ENCODE results near the gene PCDHB10.
"Not testable (repeated sequence)": the region's sequence is repeated elsewhere in the genome, so short reads cannot be mapped to it uniquely, and the experiment has no call there.

Gene PCDHB10

DNA sequence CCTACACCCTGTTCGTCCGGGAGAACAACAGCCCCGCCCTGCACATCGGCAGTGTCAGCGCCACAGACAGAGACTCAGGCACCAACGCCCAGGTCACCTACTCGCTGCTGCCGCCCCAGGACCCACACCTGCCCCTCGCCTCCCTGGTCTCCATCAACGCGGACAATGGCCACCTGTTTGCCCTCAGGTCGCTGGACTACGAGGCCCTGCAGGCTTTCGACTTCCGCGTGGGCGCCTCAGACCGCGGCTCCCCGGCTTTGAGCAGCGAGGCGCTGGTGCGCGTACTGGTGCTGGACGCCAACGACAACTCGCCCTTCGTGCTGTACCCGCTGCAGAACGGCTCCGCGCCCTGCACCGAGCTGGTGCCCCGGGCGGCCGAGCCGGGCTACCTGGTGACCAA lies 3.5 kb upstream of the PCDHB10 start:
- DNase-seq, result not testable (repeated sequence)

DNA sequence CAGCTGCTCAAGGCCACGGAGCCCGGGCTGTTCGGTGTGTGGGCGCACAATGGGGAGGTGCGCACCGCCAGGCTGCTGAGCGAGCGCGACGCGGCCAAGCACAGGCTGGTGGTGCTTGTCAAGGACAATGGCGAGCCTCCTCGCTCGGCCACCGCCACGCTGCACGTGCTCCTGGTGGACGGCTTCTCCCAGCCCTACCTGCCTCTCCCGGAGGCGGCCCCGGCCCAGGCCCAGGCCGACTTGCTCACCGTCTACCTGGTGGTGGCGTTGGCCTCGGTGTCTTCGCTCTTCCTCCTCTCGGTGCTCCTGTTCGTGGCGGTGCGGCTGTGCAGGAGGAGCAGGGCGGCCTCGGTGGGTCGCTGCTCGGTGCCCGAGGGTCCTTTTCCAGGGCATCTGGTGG lies 3.0 kb upstream of the PCDHB10 start:
- DNase-seq, result not testable (repeated sequence)

DNA sequence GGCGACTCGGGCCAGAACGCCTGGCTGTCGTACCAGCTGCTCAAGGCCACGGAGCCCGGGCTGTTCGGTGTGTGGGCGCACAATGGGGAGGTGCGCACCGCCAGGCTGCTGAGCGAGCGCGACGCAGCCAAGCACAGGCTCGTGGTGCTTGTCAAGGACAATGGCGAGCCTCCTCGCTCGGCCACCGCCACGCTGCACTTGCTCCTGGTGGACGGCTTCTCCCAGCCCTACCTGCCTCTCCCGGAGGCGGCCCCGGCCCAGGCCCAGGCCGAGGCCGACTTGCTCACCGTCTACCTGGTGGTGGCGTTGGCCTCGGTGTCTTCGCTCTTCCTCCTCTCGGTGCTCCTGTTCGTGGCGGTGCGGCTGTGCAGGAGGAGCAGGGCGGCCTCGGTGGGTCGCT lies 2.2 kb downstream of the PCDHB10 start:
- not testable (repeated sequence) for DNase-seq

DNA sequence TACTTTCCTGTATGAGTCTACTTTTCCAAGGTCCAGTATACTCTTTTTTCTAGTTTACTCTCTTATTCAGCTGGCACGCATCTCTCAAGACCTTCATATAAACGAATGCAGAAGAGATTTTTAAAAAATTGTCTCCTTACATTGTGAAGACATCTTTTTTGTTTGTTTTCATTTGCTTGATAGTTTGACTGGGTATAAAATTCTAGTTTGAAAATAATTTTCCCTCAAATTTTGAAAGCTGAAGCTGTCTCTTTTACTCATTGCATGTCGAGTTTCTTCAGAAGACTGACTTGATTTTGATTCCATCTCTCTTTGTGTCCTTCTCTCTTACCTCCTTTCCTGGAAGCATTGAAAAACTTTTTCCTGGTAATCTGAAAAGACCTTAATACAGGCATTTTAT lies 4.2 kb downstream of the PCDHB10 start:
- DNase-seq, result no peak

DNA sequence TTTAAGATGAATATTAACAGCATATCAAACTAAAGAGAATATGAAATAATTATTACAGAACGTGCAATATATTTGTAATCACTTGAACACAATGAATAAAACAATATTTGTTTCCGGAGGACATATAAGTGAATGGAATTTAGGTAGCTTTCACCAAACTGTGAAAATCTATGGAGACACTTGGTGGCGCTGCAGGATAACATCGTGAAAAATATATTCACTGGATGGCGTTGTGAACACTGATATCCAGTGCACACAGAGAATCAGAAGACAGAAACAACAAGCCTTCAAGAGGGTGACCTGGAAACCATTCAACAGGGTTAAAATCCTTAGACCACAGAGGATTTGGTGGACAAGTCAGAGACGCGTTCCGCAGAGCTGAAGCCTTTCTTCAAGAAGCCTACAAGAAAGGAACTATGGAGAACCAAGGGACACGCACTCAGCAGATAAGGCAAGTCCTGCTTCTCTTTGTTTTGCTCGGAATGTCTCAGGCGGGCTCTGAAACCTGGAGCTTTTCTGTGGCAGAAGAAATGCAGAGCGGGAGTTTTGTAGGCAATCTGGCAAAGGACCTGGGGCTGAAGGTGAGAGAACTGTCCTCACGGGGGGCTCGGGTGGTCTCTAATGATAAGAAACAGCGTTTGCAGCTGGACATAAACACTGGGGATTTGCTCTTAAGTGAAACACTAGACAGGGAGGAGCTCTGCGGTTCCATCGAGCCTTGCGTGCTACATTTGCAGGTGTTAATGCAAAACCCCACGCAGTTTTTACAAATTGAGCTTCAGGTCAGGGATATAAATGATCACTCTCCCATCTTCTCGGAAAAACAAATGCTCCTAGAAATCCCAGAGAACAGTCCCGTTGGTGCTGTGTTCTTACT lies 7.4 kb downstream of the PCDHB10 start, which contains the start of gene PCDHB11:
TSS of gene PCDHB11 (plus strand) at position 269 of the 877 bp plus-strand sequence. CDS start at position 417, 148 bp downstream.
- DNase-seq, result no peak

DNA sequence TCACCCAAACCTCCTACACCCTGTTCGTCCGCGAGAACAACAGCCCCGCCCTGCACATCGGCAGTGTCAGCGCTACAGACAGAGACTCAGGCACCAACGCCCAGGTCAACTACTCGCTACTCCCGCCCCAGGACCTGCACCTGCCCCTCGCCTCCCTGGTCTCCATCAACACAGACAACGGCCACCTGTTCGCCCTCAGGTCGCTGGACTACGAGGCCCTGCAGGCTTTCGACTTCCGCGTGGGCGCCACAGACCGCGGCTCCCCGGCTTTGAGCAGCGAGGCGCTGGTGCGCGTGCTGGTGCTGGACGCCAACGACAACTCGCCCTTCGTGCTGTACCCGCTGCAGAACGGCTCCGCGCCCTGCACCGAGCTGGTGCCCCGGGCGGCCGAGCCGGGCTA lies 9.0 kb downstream of the PCDHB10 start:
- DNase-seq, result not testable (repeated sequence)

DNA sequence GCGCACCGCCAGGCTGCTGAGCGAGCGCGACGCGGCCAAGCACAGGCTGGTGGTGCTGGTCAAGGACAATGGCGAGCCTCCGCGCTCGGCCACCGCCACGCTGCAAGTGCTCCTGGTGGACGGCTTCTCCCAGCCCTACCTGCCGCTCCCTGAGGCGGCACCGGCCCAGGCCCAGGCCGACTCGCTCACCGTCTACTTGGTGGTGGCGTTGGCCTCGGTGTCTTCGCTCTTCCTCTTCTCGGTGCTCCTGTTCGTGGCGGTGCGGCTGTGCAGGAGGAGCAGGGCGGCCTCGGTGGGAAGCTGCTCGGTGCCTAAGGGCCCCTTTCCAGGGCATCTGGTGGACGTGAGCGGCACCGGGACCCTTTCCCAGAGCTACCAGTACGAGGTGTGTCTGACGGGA lies 9.5 kb downstream of the PCDHB10 start:
- not testable (repeated sequence) for DNase-seq

DNA sequence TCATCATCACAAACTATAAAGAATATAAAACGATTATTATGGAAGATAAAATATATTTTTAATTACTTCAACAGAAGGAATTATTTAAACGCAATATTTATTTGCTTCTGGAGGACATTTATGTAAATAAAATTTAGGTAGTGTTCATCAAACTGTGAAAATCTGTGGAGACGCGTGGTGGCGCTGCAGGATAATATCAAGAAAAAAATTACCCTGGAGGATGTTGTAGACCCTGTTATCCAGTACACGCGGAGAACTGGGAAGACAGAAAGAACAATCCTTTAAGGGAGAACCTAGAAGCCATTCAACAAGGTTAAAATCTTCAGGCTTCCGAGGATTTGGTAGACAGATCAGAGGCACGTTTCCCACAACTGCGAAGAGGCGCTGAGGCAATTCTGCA lies 16.3 kb downstream of the PCDHB10 start, which contains the start of gene PCDHB12:
TSS of gene PCDHB12 (plus strand) at position 242 of the 400 bp plus-strand sequence. CDS start 189 bp downstream, outside the sequence.
- DNase-seq, result no peak

DNA sequence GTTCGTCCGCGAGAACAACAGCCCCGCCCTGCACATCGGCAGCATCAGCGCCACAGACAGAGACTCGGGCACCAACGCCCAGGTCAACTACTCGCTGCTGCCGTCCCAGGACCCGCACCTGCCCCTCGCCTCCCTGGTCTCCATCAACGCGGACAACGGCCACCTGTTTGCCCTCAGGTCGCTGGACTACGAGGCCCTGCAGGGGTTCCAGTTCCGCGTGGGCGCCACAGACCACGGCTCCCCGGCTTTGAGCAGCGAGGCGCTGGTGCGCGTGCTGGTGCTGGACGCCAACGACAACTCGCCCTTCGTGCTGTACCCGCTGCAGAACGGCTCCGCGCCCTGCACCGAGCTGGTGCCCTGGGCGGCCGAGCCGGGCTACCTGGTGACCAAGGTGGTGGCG lies 18.1 kb downstream of the PCDHB10 start:
- DNase-seq, result not testable (repeated sequence)

DNA sequence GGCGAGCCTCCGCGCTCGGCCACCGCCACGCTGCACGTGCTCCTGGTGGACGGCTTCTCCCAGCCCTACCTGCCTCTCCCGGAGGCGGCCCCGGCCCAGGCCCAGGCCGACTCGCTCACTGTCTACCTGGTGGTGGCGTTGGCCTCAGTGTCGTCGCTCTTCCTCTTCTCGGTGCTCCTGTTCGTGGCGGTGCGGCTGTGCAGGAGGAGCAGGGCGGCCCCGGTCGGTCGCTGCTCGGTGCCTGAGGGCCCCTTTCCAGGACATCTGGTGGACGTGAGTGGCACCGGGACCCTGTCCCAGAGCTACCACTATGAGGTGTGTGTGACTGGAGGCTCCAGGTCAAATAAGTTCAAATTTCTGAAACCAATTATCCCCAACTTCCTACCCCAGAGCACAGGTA lies 18.7 kb downstream of the PCDHB10 start:
- DNase-seq, result not testable (repeated sequence)

DNA sequence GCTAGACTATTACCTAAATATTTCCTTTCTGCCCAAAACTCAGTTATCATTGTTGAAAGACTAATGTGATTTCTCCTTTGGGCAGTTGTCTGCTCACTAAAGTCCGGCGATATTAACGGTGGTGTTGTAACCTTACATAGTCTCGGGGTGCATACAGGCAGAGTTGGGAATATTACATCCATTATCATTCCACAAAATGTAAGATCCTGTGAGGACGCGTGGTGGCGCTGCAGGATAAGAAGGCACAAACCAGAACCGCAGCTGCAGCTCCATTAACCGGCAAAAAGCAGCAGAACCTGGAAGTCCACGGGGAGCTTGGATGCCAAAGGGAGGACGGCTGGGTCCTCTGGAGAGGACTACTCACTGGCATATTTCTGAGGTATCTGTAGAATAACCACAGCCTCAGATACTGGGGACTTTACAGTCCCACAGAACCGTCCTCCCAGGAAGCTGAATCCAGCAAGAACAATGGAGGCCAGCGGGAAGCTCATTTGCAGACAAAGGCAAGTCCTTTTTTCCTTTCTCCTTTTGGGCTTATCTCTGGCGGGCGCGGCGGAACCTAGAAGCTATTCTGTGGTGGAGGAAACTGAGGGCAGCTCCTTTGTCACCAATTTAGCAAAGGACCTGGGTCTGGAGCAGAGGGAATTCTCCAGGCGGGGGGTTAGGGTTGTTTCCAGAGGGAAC lies 21.6 kb downstream of the PCDHB10 start, which contains the start of gene PCDHB13:
TSS of gene PCDHB13 (plus strand) at position 264 of the 684 bp plus-strand sequence. CDS start at position 469, 205 bp downstream.
- DNase-seq, result not testable (repeated sequence)

DNA sequence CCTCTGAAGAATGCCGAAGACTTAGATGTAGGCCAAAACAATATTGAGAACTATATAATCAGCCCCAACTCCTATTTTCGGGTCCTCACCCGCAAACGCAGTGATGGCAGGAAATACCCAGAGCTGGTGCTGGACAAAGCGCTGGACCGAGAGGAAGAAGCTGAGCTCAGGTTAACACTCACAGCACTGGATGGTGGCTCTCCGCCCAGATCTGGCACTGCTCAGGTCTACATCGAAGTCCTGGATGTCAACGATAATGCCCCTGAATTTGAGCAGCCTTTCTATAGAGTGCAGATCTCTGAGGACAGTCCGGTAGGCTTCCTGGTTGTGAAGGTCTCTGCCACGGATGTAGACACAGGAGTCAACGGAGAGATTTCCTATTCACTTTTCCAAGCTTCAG lies 22.4 kb downstream of the PCDHB10 start:
- DNase-seq, result not testable (repeated sequence)

DNA sequence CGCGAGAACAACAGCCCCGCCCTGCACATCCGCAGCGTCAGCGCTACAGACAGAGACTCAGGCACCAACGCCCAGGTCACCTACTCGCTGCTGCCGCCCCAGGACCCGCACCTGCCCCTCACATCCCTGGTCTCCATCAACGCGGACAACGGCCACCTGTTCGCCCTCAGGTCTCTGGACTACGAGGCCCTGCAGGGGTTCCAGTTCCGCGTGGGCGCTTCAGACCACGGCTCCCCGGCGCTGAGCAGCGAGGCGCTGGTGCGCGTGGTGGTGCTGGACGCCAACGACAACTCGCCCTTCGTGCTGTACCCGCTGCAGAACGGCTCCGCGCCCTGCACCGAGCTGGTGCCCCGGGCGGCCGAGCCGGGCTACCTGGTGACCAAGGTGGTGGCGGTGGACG lies 23.4 kb downstream of the PCDHB10 start:
- not testable (repeated sequence) for DNase-seq

DNA sequence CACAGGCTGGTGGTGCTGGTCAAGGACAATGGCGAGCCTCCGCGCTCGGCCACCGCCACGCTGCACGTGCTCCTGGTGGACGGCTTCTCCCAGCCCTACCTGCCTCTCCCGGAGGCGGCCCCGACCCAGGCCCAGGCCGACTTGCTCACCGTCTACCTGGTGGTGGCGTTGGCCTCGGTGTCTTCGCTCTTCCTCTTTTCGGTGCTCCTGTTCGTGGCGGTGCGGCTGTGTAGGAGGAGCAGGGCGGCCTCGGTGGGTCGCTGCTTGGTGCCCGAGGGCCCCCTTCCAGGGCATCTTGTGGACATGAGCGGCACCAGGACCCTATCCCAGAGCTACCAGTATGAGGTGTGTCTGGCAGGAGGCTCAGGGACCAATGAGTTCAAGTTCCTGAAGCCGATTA lies 23.9 kb downstream of the PCDHB10 start:
- not testable (repeated sequence) for DNase-seq

DNA sequence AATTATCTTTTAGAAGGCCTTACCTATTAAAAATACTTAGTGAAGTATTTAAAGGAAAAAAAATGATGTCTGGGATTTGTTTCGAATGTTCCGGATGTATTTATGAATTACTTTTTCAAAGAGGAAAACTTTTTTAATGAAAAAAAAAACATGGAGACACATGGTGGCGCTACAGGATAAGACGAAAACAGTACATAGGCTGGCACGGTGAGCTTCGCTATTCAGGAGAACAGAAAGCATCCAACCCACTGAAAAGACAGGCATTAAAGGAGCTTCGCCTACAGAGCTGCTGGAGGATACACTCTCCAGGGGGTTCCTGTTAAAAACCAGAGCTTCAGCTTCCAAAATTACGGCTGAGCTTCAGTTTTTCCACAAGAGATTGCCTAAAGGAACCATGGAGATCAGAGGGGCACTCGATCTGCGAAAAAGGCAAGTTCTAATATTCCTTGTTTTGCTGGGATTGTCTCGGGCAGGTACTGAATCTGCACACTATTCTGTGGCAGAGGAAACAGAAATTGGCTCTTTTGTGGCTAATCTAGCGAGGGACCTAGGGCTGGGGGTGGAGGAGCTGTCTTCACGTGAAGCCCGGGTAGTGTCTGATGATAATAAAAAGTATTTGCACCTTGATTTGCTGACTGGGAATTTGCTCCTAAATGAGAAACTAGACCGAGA lies 31.1 kb downstream of the PCDHB10 start, which contains the start of gene PCDHB14:
TSS of gene PCDHB14 (plus strand) at position 232 of the 672 bp plus-strand sequence. CDS start at position 395, 163 bp downstream.
- no peak for DNase-seq

DNA sequence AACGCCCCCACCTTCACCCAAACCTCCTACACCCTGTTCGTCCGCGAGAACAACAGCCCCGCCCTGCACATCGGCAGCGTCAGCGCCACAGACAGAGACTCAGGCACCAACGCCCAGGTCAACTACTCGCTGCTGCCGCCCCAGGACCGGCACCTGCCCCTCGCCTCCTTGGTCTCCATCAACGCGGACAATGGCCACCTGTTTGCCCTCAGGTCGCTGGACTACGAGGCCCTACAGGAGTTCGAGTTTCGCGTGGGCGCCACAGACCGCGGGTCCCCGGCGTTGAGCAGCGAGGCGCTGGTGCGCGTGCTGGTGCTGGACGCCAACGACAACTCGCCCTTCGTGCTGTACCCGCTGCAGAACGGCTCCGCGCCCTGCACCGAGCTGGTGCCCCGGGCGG lies 32.7 kb downstream of the PCDHB10 start:
- DNase-seq, result not testable (repeated sequence)

DNA sequence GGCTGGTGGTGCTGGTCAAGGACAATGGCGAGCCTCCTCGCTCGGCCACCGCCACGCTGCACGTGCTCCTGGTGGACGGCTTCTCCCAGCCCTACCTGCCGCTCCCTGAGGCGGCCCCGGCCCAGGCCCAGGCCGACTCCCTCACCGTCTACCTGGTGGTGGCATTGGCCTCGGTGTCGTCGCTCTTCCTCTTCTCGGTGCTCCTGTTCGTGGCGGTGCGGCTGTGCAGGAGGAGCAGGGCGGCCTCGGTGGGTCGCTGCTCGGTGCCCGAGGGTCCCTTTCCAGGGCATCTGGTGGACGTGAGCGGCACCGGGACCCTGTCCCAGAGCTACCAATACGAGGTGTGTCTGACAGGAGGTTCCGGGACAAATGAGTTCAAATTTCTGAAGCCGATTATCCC lies 33.3 kb downstream of the PCDHB10 start:
- DNase-seq, result not testable (repeated sequence)

DNA sequence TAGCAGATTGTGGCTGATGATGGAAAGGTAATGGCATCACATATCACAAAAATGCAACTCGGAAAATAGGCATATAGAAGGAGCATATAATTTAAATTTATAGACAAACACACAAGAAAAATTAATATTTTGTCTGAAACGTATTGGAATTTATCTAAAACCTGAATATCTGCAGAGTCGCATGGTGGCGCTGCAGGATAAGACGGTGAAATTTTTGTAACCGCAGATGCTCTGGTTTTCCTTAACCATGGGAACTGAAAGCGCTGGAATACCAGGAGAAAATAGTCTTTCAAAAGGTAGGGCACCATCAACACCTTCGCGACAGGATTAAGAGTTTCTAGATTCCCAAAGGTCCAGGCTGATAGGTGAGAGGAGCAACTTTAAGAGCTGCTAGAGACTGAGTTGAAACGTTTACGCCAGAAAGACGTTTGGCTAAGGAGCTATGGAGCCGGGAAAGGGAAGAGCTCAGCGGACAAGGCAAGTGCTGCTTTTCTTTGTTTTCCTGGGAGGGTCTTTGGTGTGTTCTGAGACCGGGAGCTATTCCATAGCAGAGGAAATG lies 42.0 kb downstream of the PCDHB10 start:
- no peak for DNase-seq

DNA sequence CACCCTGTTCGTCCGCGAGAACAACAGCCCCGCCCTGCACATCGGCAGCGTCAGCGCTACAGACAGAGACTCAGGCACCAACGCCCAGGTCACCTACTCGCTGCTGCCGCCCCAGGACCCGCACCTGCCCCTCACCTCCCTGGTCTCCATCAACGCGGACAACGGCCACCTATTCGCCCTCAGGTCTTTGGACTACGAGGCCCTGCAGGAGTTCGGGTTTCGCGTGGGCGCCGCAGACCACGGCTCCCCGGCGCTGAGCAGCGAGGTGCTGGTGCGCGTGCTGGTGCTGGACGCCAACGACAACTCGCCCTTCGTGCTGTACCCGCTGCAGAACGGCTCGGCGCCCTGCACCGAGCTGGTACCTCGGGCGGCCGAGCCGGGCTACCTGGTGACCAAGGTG lies 43.8 kb downstream of the PCDHB10 start:
- not testable (repeated sequence) for DNase-seq

DNA sequence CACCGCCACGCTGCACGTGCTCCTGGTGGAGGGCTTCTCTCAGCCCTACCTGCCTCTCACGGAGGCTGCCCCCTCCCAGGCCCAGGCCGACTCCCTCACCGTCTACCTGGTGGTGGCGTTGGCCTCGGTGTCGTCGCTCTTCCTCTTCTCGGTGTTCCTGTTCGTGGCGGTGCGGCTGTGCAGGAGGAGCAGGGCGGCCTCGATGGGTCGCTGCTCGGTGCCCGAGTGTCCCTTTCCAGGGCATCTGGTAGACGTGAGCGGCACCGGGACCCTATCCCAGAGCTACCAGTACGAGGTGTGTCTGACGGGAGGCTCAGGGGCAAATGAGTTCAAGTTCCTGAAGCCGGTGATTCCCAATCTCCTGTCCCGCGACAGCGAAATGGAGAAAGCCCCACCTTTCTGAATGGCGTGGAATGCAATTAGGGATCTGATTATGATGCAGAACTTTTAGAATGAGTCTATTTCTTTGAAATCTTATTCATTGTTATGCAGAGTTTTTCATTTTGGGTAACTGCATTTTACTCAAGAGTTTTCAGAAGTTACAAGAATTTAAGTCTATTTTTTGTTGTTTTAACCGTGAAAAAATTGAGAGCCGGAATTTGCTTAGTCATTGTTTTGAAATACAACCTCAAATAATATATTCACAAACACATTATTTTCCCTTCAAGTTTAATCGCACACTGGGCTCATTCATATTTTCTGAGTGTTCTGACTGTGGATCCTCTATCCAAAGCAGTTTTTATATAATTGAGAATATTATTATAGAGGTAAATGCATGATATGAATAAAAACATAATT lies 44.6 kb downstream of the PCDHB10 start:
- DNase-seq, result no peak

DNA sequence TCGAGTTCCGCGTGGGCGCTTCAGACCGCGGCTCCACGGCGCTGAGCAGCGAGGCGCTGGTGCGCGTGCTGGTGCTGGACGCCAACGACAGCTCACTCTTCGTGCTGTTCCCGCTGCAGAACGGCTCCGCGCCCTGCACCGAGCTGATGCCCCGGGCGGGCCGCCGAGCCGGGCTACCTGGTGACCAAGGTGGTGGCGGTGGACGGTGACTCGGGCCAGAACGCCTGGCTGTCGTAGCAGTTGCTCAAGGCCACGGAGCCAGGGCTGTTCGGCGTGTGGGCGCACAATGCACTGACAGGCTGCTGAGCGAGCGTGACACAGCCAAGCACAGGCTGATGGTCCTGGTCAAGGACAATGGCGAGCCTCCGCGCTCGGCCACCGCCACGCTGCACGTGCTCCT lies 49.3 kb downstream of the PCDHB10 start:
- no peak for DNase-seq

Data from activated CD4-positive, CD25-positive, alpha-beta regulatory T cell (primary cell).